ENCODE results near the gene DRD2.

Gene DRD2

GRCh38 chr11:113460469-113460868 is 14.7 kb downstream of the DRD2 start:
- TF ChIP-seq CTCF (IDR thresholded peaks at IDR 0.05): no peak
- H3K4me3 ChIP-seq: no peak overlapping the region
- no peak overlapping the region for H3K27ac ChIP-seq
- no peak for DNase-seq (ENCODE audit: low spot score)

- no peak for DNase-seq (ENCODE audit: low spot score)
- no peak overlapping the region for H3K4me3 ChIP-seq
- no peak overlapping the region for H3K27ac ChIP-seq
- no peak for TF ChIP-seq CTCF (IDR thresholded peaks at IDR 0.05)
Measured at GRCh38 chr11:113458189-113458588, 17.0 kb downstream of the DRD2 start.

GRCh38 chr11:113457784-113458183 is 17.4 kb downstream of the DRD2 start:
- DNase-seq (ENCODE audit: low spot score): no peak
- no peak overlapping the region for H3K27ac ChIP-seq
- H3K4me3 ChIP-seq: no peak overlapping the region
- TF ChIP-seq CTCF (IDR thresholded peaks at IDR 0.05): no peak

- DNase-seq (ENCODE audit: low spot score): no peak
- Histone ChIP-seq H3K27ac (no peak overlapping the region), H3K4me3 (no peak overlapping the region)
- TF ChIP-seq CTCF (IDR thresholded peaks at IDR 0.05): no peak
Measured at GRCh38 chr11:113454455-113454854, 20.7 kb downstream of the DRD2 start.

GRCh38 chr11:113449743-113450142 is 25.5 kb downstream of the DRD2 start:
- no peak overlapping the region for H3K4me3 ChIP-seq
- H3K27ac ChIP-seq: no peak overlapping the region
- no peak for TF ChIP-seq CTCF (IDR thresholded peaks at IDR 0.05)
- DNase-seq (ENCODE audit: low spot score): no peak

- TF ChIP-seq CTCF (IDR thresholded peaks at IDR 0.05): no peak
- H3K27ac ChIP-seq: no peak overlapping the region
Measured at GRCh38 chr11:113448316-113448677, 26.9 kb downstream of the DRD2 start.

GRCh38 chr11:113447621-113448315 is 27.4 kb downstream of the DRD2 start:
- TF ChIP-seq CTCF (IDR thresholded peaks at IDR 0.05): no peak
- no peak overlapping the region for H3K27ac ChIP-seq
- no peak overlapping the region for H3K4me3 ChIP-seq
- no peak for DNase-seq (ENCODE audit: low spot score)

More at GRCh38 chr11:113448316-113448677, 26.9 kb downstream of the DRD2 start:
- DNase-seq (ENCODE audit: low spot score): no peak
- H3K4me3 ChIP-seq: no peak overlapping the region
